Stimulated activated naive CD4-positive, alpha-beta T cell treated with Interleukin-2 at 50 U/mL for 16 hours (primary cell): ENCODE results near the gene KIAA0753.

Experiments used
- DNase-seq: peaks from one replicate; lab custom pipeline; 2025; lab: John Stamatoyannopoulos, UW

The KIAA0753 gene

GRCh38 chr17:6547336-6547735, 93.2 kb downstream of the KIAA0753 start:
- DNase-seq: no peak

GRCh38 chr17:6546069-6546718, 94.3 kb downstream of the KIAA0753 start:
- no peak for DNase-seq

GRCh38 chr17:6545291-6545690, 95.2 kb downstream of the KIAA0753 start:
- no peak for DNase-seq

GRCh38 chr17:6544011-6544370, 96.5 kb downstream of the KIAA0753 start:
- DNase-seq: no peak

- DNase-seq: no peak
These were observed 97.2 kb downstream of the KIAA0753 start for GRCh38 chr17:6543079-6544010.

GRCh38 chr17:6542577-6542976, 97.9 kb downstream of the KIAA0753 start:
- DNase-seq: no peak

- no peak for DNase-seq
These were observed 98.6 kb downstream of the KIAA0753 start for GRCh38 chr17:6541886-6542285.

GRCh38 chr17:6539871-6540270, 100.6 kb downstream of the KIAA0753 start:
- no peak for DNase-seq

GRCh38 chr17:6536566-6537065, 103.9 kb downstream of the KIAA0753 start:
- DNase-seq: no peak

- no peak for DNase-seq
These were observed 104.5 kb downstream of the KIAA0753 start for GRCh38 chr17:6536053-6536452.

GRCh38 chr17:6534846-6535514, 105.5 kb downstream of the KIAA0753 start:
- DNase-seq: no peak

GRCh38 chr17:6532441-6532885, 108.0 kb downstream of the KIAA0753 start:
- no peak for DNase-seq

- DNase-seq: no peak
These were observed 108.9 kb downstream of the KIAA0753 start for GRCh38 chr17:6531575-6531974.

- no peak for DNase-seq
These were observed 110.1 kb downstream of the KIAA0753 start for GRCh38 chr17:6530324-6530920.

- no peak for DNase-seq
These were observed 112.0 kb downstream of the KIAA0753 start for GRCh38 chr17:6528557-6528956.
